ENCODE data around the gene CARD11.

CARD11 gene

GRCh38 chr7:3082831-3083230, 39.2 kb upstream of the CARD11 start:
- no peak for DNase-seq (ENCODE audit: low read depth, low spot score)
- no peak for TF ChIP-seq CTCF (IDR thresholded peaks at IDR 0.05; ENCODE audit: low read depth, low read length)
- in situ Hi-C loops (cut with HindIII; ENCODE audit: low sequenced_read_pairs) = no loop called here
- H3K4me3 ChIP-seq (ENCODE audit: low read depth, low read length) = no peak overlapping the region

- H3K4me3 ChIP-seq (ENCODE audit: low read depth, low read length) = no peak overlapping the region
- in situ Hi-C loops (cut with HindIII; ENCODE audit: low sequenced_read_pairs) = no loop called here
- no peak for TF ChIP-seq CTCF (IDR thresholded peaks at IDR 0.05; ENCODE audit: low read depth, low read length)
- DNase-seq (ENCODE audit: low read depth, low spot score) = no peak
These were observed 38.7 kb upstream of the CARD11 start for GRCh38 chr7:3082386-3082785.

DNA sequence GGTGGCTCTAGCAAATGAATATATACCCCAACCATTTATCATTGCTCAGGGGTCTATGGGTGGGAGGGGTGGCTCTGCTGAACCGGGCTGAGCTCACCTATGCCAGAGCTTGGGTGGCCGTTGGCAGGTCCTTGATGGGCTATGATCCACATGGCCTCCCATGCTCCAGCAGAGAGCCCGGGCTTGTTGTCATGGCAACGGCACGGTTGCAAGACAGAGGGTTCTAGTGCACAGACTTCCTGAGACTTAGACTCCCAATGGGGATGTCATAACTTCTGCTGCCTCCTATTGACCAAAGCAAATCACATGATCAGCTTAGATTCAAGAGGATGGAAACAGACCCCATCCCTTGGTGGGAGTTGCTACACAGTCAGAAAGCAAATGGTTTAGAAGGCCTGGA, 36.4 kb upstream of the CARD11 start:
- no peak for TF ChIP-seq CTCF (IDR thresholded peaks at IDR 0.05; ENCODE audit: low read depth, low read length)
- in situ Hi-C loops (cut with HindIII; ENCODE audit: low sequenced_read_pairs) = no loop called here
- DNase-seq (ENCODE audit: low read depth, low spot score) = no peak
- H3K4me3 ChIP-seq (ENCODE audit: low read depth, low read length) = no peak overlapping the region

GRCh38 chr7:3078514-3078913, 34.8 kb upstream of the CARD11 start:
- no peak for DNase-seq (ENCODE audit: low read depth, low spot score)
- TF ChIP-seq CTCF (IDR thresholded peaks at IDR 0.05; ENCODE audit: low read depth, low read length) = no peak
- in situ Hi-C loops (cut with HindIII; ENCODE audit: low sequenced_read_pairs) = no loop called here
- H3K4me3 ChIP-seq (ENCODE audit: low read depth, low read length) = no peak overlapping the region

DNA sequence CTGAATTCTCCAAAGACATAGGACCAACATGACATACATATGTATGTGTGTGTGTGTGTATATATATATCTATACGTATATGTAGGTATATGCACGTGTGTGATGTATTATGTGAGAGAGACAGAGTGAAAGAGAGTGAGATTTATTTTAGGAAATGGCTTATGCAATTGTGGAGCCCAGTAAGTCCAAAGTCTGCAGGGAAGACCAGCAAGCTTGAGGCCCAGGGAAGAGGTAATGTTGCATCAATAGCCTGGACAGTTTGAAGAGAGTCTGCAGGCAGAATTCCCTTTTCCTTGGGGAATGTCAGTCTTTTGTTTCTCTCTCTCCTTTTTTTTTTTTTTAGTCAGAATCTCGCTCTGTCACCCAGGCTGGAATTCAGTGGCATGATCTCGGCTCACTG, 33.0 kb upstream of the CARD11 start:
- in situ Hi-C loops (cut with HindIII; ENCODE audit: low sequenced_read_pairs) = no loop called here
- H3K4me3 ChIP-seq (ENCODE audit: low read depth, low read length) = no peak overlapping the region
- no peak for DNase-seq (ENCODE audit: low read depth, low spot score)
- TF ChIP-seq CTCF (IDR thresholded peaks at IDR 0.05; ENCODE audit: low read depth, low read length) = no peak

DNA sequence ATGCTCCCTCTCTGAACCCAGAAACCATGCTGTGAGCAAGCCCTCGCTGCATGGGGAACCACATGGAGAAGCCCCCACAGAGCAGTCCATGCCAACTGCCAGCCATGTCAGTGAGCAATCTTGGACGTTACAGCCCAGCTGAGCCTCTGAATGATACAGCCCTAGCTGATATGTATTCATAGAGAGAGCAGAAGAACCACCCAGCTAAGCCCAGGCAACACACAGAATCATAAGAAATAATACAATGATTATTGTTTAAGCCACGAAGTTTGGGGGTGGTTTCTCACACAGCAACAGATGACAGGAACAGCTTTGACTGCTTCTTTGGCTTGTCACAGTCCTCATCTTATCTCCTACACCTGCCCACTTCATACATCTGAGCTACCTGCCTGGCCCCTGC, 32.5 kb upstream of the CARD11 start:
- in situ Hi-C loops (cut with HindIII; ENCODE audit: low sequenced_read_pairs) = no loop called here
- DNase-seq (ENCODE audit: low read depth, low spot score) = no peak
- no peak for TF ChIP-seq CTCF (IDR thresholded peaks at IDR 0.05; ENCODE audit: low read depth, low read length)

GRCh38 chr7:3075441-3075840, 31.8 kb upstream of the CARD11 start:
- no peak overlapping the region for H3K4me3 ChIP-seq (ENCODE audit: low read depth, low read length)
- no peak for DNase-seq (ENCODE audit: low read depth, low spot score)
- in situ Hi-C loops (cut with HindIII; ENCODE audit: low sequenced_read_pairs) = no loop called here
- TF ChIP-seq CTCF (IDR thresholded peaks at IDR 0.05; ENCODE audit: low read depth, low read length) = no peak

More for the DNA sequence above, 32.5 kb upstream of the CARD11 start:
- H3K4me3 ChIP-seq (ENCODE audit: low read depth, low read length) = no peak overlapping the region
